Measurements from ENCODE around the gene MEIS1.
"Not testable (repeated sequence)": the region's sequence is repeated elsewhere in the genome, so short reads cannot be mapped to it uniquely, and the experiment has no call there.

The MEIS1 gene

GRCh38 chr2:66434679-66435548 is at the start of gene MEIS1:
MEIS1 (plus strand) TSS chr2:66435125; CDS start chr2:66435857, 732 bp downstream.
- peak; percentile 58 for FAIRE-seq

GRCh38 chr2:66387016-66387753 is 47.7 kb upstream of the MEIS1 start:
- no peak for FAIRE-seq

- FAIRE-seq: no peak
These were observed 45.2 kb upstream of the MEIS1 start for GRCh38 chr2:66389651-66390131.

GRCh38 chr2:66390152-66390551 is 44.8 kb upstream of the MEIS1 start:
- FAIRE-seq: no peak

- FAIRE-seq: no peak
These were observed 44.1 kb upstream of the MEIS1 start for GRCh38 chr2:66390811-66391210.

- FAIRE-seq: not testable (repeated sequence)
These were observed 43.7 kb upstream of the MEIS1 start for GRCh38 chr2:66391240-66391639.

GRCh38 chr2:66405473-66405872 is 29.5 kb upstream of the MEIS1 start:
- FAIRE-seq: no peak

GRCh38 chr2:66408905-66409304 is 26.0 kb upstream of the MEIS1 start:
- no peak for FAIRE-seq

- no peak for FAIRE-seq
These were observed 22.1 kb upstream of the MEIS1 start for GRCh38 chr2:66412874-66413273.

GRCh38 chr2:66414896-66415295 is 20.0 kb upstream of the MEIS1 start:
- FAIRE-seq: no peak

GRCh38 chr2:66418381-66418780 is 16.5 kb upstream of the MEIS1 start:
- FAIRE-seq: no peak

- FAIRE-seq: no peak
These were observed 13.3 kb upstream of the MEIS1 start for GRCh38 chr2:66421612-66422011.

GRCh38 chr2:66423391-66424124 is 11.4 kb upstream of the MEIS1 start:
- FAIRE-seq: no peak

GRCh38 chr2:66426244-66427111 is 8.4 kb upstream of the MEIS1 start:
- no peak for FAIRE-seq

- no peak for FAIRE-seq
These were observed 7.6 kb upstream of the MEIS1 start for GRCh38 chr2:66427300-66427699.

- peak; percentile 96 for FAIRE-seq
These were observed 5.8 kb upstream of the MEIS1 start for GRCh38 chr2:66428986-66429612.

GRCh38 chr2:66429693-66430504 is 5.0 kb upstream of the MEIS1 start:
- no peak for FAIRE-seq

- FAIRE-seq: no peak
These were observed 4.2 kb upstream of the MEIS1 start for GRCh38 chr2:66430505-66431273.

GRCh38 chr2:66431274-66431642 is 3.7 kb upstream of the MEIS1 start:
- no peak for FAIRE-seq

Measured in islet of Langerhans (tissue), 1 donor.